ENCODE measurements around the gene GPR137. TPM values are rescaled to one million over a fixed set of nuclear protein-coding genes. Genes with fewer than 3 reads are reported as not detected.

The GPR137 gene
- total and polyA plus RNA-seq, 10 of the 15 experiments (the other 5 are each of a cell fraction or from before 2014, with no cell fraction given), result 0.37 to 29.2 (median 13.8) TPM

DNA sequence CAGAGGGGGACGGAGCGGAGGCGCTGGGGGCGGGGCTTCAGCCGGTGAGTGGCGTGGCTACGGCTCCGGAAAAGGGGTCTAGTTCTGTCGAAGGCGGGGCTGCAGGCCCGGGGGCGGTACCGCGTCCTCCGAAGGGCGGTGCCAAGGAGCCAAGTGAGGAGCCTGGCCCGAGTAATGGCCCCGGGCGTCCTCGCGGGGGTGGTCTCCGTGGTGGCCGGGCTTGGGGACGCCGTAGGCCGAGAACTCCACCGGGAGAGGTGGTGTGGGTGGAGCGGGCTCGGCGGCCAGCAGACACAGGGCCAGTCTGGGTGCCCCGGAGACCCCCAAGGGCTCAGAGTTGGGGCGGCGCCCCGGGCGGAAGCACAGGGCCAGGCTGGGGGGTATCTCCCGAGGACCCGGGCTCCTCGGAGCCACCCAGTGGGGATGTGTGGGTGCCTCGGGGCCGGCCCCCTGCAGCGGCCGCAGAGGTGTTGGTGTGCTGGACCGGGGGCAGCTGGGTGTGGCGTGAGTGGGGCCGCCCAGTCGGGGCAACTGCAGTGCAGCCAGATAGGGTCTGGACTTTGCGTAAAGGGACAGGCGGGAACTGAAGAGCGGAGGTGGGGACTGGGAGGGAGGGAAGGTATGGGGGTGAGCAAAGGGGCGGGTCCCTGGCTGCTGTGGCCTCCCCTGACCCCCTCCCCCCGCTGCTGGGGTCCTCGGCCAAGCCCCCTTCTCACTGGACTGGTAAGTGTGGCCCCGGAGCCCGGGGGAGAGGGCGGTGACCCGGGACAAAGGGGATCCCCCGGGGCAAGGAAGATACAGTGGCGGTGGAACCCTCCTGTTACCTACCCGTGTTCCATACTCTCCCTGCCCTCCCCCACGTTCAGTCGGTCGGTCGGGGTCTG is 43.9 kb upstream of the GPR137 start:
- H3K36me3 ChIP-seq (ENCODE audit: control insufficient read depth in 2 of 2, insufficient read depth in 2 of 2, low read length in 1 of 2), result peaks cover 0 to 15% of the 10 kb centered on the region in 2 experiments; a peak in 2 of 4 replicates
- BruUV-seq (replicated peaks), result TSS peak; percentile 81
- intact Hi-C loops (cut with micrococcal nuclease; ENCODE audit: unreplicated experiment) (loop anchor here (2.0 kb wide), 2 partner anchors 37 to 63 kb away; partner anchors contain the start of gene ESRRA), in situ Hi-C loops (cut with MboI) (loop anchor here (25.0 kb wide), 1 partner anchor 1621 kb away; the partner anchor contains the start of genes CFL1, EFEMP2 and MUS81)
- DNase-seq (ENCODE audit: low read depth, low spot score) (no peak), FAIRE-seq (peak; percentile 90), ATAC-seq (peak; percentile 80)
- SMC1A ChIA-PET (ENCODE audit: uncharacterized antibody, unreplicated experiment), result interaction anchor here (0.9 to 5.0 kb wide), 3 partner anchors 15 to 63 kb away, joined by 3 to 40 read pairs (median 6); partner anchors contain the start of genes FERMT3, NUDT22 and TRPT1
- H4K20me1 ChIP-seq (ENCODE audit: control insufficient read depth, insufficient read depth), result no peaks in the 10 kb centered on the region
- H3K4me2 ChIP-seq (ENCODE audit: control insufficient read depth, insufficient read depth), result peak overlapping the region; percentile 88
- H3K27ac ChIP-seq (ENCODE audit: control insufficient read depth, insufficient read depth), result peak overlapping the region; percentile 81
- peak overlapping the region; percentile 60; the same call in 1 of the 2 replicates for H2AFZ ChIP-seq (ENCODE audit: control insufficient read depth, low read depth, low read length)
- H3K79me2 ChIP-seq (ENCODE audit: control insufficient read depth, insufficient read depth, low read length), result peaks cover 38% of the 10 kb centered on the region
- CTCF ChIA-PET, result interaction anchor here (0.6 to 6.2 kb wide), 17 partner anchors 9 to 90 kb away, joined by 3 to 66 read pairs (median 4); partner anchors contain the start of genes BAD, FERMT3, NUDT22 and PLCB3
- peaks cover 37% of the 10 kb centered on the region for H3K4me1 ChIP-seq (ENCODE audit: control insufficient read depth, insufficient read depth, low read length)
- peak overlapping the region; percentile 74 for H3K9ac ChIP-seq (ENCODE audit: control insufficient read depth, insufficient read depth, low read length)
- under 1% methylated on average over 56 of the region's 63 CpGs for WGBS (ENCODE audit: insufficient coverage, insufficient replicate concordance, low lambda C conversion rate, missing lambda C conversion rate)
- H3K27me3 ChIP-seq (replicated peaks in 1 of 2; ENCODE audit: control insufficient read depth in 2 of 2, insufficient read depth in 2 of 2, low read length in 1 of 2), result no peaks in the 10 kb centered on the region
- RAD21 ChIA-PET (ENCODE audit: unreplicated experiment), result interaction anchor here (0.7 to 8.6 kb wide), 11 partner anchors 9 to 77 kb away, joined by 3 to 104 read pairs (median 5); partner anchors contain the start of genes CATSPERZ, FERMT3, NUDT22 and PLCB3
- POLR2A ChIA-PET, result interaction anchor here (0.5 to 7.4 kb wide), 24 partner anchors 8 to 1570 kb away, joined by 3 to 82 read pairs (median 4); partner anchors contain the start of genes BAD, CATSPERZ, DNAJC4 and ESRRA
- H3K4me3 ChIP-seq, result peak overlapping the region; percentile 89
- H3K9me3 ChIP-seq (replicated peaks; ENCODE audit: control insufficient read depth, insufficient read depth, low read length), result no peaks in the 10 kb centered on the region
- no peak for TF ChIP-seq STAT1 (conservative IDR thresholded peaks at IDR 0.05)
- TF ChIP-seq, protein P1, sequence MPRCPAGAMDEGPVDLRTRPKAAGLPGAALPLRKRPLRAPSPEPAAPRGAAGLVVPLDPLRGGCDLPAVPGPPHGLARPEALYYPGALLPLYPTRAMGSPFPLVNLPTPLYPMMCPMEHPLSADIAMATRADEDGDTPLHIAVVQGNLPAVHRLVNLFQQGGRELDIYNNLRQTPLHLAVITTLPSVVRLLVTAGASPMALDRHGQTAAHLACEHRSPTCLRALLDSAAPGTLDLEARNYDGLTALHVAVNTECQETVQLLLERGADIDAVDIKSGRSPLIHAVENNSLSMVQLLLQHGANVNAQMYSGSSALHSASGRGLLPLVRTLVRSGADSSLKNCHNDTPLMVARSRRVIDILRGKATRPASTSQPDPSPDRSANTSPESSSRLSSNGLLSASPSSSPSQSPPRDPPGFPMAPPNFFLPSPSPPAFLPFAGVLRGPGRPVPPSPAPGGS (IDR thresholded peaks at IDR 0.05; ENCODE audit: borderline replicate concordance, insufficient read depth, low read depth, low read length, poor library complexity, severe bottlenecking), result no peak
- no peak for TF ChIP-seq ZSCAN29 (IDR thresholded peaks at IDR 0.05)
- no peak for TF ChIP-seq NR2C2 (IDR thresholded peaks at IDR 0.05; ENCODE audit: borderline replicate concordance, control insufficient read depth, insufficient read length, low read depth)
- TF ChIP-seq EP300 (IDR thresholded peaks at IDR 0.05; ENCODE audit: borderline replicate concordance in 1 of 2, control insufficient read depth in 1 of 2, low read depth in 2 of 2, low read length in 2 of 2), result no peak
- no peak for TF ChIP-seq MEF2B (IDR thresholded peaks at IDR 0.05; ENCODE audit: partially characterized antibody, poor library complexity, severe bottlenecking)
- TF ChIP-seq RELA (IDR thresholded peaks at IDR 0.05; ENCODE audit: borderline replicate concordance, partially characterized antibody), result no peak
- peak; percentile 45; the same call in 1 of the 2 replicates for TF ChIP-seq POLR2AphosphoS5 (IDR thresholded peaks at IDR 0.05; ENCODE audit: low read length)
- TF ChIP-seq TCF7 (IDR thresholded peaks at IDR 0.05; ENCODE audit: borderline replicate concordance), result no peak
- no peak for TF ChIP-seq ASH2L (IDR thresholded peaks at IDR 0.05; ENCODE audit: borderline replicate concordance, low read depth)
- TF ChIP-seq DPF2 (IDR thresholded peaks at IDR 0.05), result peak; percentile 65
- TF ChIP-seq, protein P2, sequence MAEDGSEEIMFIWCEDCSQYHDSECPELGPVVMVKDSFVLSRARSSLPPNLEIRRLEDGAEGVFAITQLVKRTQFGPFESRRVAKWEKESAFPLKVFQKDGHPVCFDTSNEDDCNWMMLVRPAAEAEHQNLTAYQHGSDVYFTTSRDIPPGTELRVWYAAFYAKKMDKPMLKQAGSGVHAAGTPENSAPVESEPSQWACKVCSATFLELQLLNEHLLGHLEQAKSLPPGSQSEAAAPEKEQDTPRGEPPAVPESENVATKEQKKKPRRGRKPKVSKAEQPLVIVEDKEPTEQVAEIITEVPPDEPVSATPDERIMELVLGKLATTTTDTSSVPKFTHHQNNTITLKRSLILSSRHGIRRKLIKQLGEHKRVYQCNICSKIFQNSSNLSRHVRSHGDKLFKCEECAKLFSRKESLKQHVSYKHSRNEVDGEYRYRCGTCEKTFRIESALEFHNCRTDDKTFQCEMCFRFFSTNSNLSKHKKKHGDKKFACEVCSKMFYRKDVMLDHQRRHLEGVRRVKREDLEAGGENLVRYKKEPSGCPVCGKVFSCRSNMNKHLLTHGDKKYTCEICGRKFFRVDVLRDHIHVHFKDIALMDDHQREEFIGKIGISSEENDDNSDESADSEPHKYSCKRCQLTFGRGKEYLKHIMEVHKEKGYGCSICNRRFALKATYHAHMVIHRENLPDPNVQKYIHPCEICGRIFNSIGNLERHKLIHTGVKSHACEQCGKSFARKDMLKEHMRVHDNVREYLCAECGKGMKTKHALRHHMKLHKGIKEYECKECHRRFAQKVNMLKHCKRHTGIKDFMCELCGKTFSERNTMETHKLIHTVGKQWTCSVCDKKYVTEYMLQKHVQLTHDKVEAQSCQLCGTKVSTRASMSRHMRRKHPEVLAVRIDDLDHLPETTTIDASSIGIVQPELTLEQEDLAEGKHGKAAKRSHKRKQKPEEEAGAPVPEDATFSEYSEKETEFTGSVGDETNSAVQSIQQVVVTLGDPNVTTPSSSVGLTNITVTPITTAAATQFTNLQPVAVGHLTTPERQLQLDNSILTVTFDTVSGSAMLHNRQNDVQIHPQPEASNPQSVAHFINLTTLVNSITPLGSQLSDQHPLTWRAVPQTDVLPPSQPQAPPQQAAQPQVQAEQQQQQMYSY (CRISPR knock-in tag; IDR thresholded peaks at IDR 0.05), result no peak
- 0 out of 2 replicates have a peak, but pooled peaks have one; percentile 2 for TF ChIP-seq POLR2AphosphoS2 (IDR thresholded peaks at IDR 0.05; ENCODE audit: low read depth, low read length)
- TF ChIP-seq CBX3 (IDR thresholded peaks at IDR 0.05; ENCODE audit: borderline replicate concordance, low read depth), result no peak
- peak; percentile 9 for TF ChIP-seq SP1 (IDR thresholded peaks at IDR 0.05; ENCODE audit: low read depth, low read length)
- peak; percentile 44 for TF ChIP-seq NR2F1 (conservative IDR thresholded peaks at IDR 0.05)
- peak; percentile 90 for TF ChIP-seq LARP7 (IDR thresholded peaks at IDR 0.05)
